Adrenal gland (tissue), 12 donors: ENCODE measurements around the gene SLC25A11. TPM values are rescaled to one million over a fixed set of nuclear protein-coding genes. Genes with fewer than 3 reads are reported as not detected.
A peak's percentile ranks its signal among the peaks of the same experiment; 100 is the strongest.

Source experiments
- DNase-seq, 7 donors: peaks; one replicate each; pipeline ENCODE4 v3.0.0-alpha.2; 2019 to 2020
- H3K27ac ChIP-seq, 5 donors: fragments of 200-600 bp; sonication (generic) in 4 of 5; 1 replicate in 3 of 5; 2 replicates in 2 of 5; pipeline versions ENCODE4 v1.5.1 to v1.8.0; 2016 to 2020; ENCODE audit warnings: mild to moderate bottlenecking in 1 of 5
- H3K27me3 ChIP-seq: fragments of 200-600 bp; 2 replicates; pipeline ENCODE4 v1.8.0; 2021
- H3K36me3 ChIP-seq, 2 donors: fragments of 200-600 bp; replicated peaks in 1 of 2; 1 replicate in 1 of 2; 2 replicates in 1 of 2; pipeline versions ENCODE4 v1.5.1 to v1.8.0; 2018 to 2022
- H3K4me1 ChIP-seq, 2 donors: fragments of 200-600 bp; replicated peaks in 1 of 2; 1 replicate in 1 of 2; 2 replicates in 1 of 2; pipeline versions ENCODE4 v1.5.1 to v1.8.0; 2018 to 2021
- H3K4me3 ChIP-seq, 4 donors: fragments of 200-600 bp; sonication (generic) in 3 of 4; one replicate each; pipeline ENCODE4 v1.5.1; 2016 to 2018
- H3K9me3 ChIP-seq, 3 donors: fragments of 200-600 bp; sonication (generic) in 1 of 3; replicated peaks in 1 of 3; 1 replicate in 2 of 3; 2 replicates in 1 of 3; pipeline versions ENCODE4 v1.5.1 to v1.8.0; 2016 to 2021
- CTCF ChIP-seq, 6 experiments: fragments of 450-650 bp in 4 of 6; fragments of 200-600 bp in 2 of 6; sonication (generic) in 1 of 6; IDR thresholded peaks; 1 replicate in 5 of 6; 2 replicates in 1 of 6; pipeline versions ENCODE4 v1.5.1 to v1.8.0; 2016 to 2021; ENCODE audit warnings: antibody characterized with exemption in 6 of 6, mild to moderate bottlenecking in 2 of 6, moderate library complexity in 1 of 6
- POLR2A ChIP-seq, 2 donors: fragments of 450-650 bp; IDR thresholded peaks; one replicate each; pipeline ENCODE4 v1.6.1; 2017; ENCODE audit warnings: antibody characterized with exemption in 2 of 2, mild to moderate bottlenecking in 2 of 2, moderate library complexity in 1 of 2
- WGBS, 4 donors: extraction: QIAGEN DNeasy Blood & Tissue Kit in 2 of 4; methylation state at CpG; one replicate each; pipeline versions ENCODE4 v1.1.5 to v1.1.7; 2013 to 2017; 5-methylcytosine and 5-hydroxymethylcytosine counted together
- intact Hi-C, 2 donors: fragments of 100-400 bp; cut with DNase I; formaldehyde crosslinking; loops; one replicate each; pipeline versions ENCODE4 v1.14.1 to v1.15.0; 2022 to 2023
- polyA plus RNA-seq, 3 donors: library from polyadenylated mRNA; stranded (reverse); fragments of 200-250 nt in 2 of 3; fragments of 350-450 nt in 1 of 3; fragmentation: Illumina TruSeq in 1 of 3; extraction: RNeasy Lipid Tissue Mini Kit (QIAGEN cat#74804) in 1 of 3; gene quantifications; one replicate each; pipeline ENCODE4 v1.2.3, GENCODE V29; 2013 to 2014
- total RNA-seq, 9 donors: library from RNA; depleted of rRNA in 4 of 9; stranded (reverse); fragments of >200 nt in 4 of 9; fragments of 120-200 nt in 1 of 9; fragmentation: NEBNext Ultra II Directional in 1 of 9; extraction: Animal tissue kit (Norgen Biotek cat#: 25700) in 1 of 9; gene quantifications; one replicate each; pipeline versions ENCODE4 v1.1.0 to v1.2.4, GENCODE V29; 2013 to 2023
- donor health status: healthy with polysubstance abuse.
- donor health status: Bipolar disorder and iron deficiency.
- donor health status: DM: yes; HTN: yes; CAD: no.
- donor health status: DM: no; HTN: no; CAD: no.
- donor health status: DM: no; HTN: no; CAD: no.
- donor health status: DM: yes; HTN: yes; CAD: no.

Gene SLC25A11
- total and polyA plus RNA-seq, 12 donors, result 37.8 to 77.7 (median 66.7) TPM

GRCh38 chr17:4946312-4946976 is 6.6 kb upstream of the SLC25A11 start:
- peaks cover 32 to 46% of the 10 kb centered on the region in 2 donors for H3K4me1 ChIP-seq
- H3K27me3 ChIP-seq, result no peaks in the 10 kb centered on the region
- intact Hi-C loops, result no loop called here
- peak overlapping the region in 3 of 5 donors; percentile 75 to 99 (median 92) for H3K27ac ChIP-seq
- H3K36me3 ChIP-seq, result peaks cover 0 to 49% of the 10 kb centered on the region in 2 donors
- 28 to 36% (median 29%) methylated on average over 12 to 16 of the region's 16 CpGs for WGBS, 4 donors
- TF ChIP-seq POLR2A (IDR thresholded peaks at IDR 0.05) (no peak), CTCF (IDR thresholded peaks at IDR 0.05) (no peak)
- peak overlapping the region in 1 of 4 donors; percentile 85 for H3K4me3 ChIP-seq
- H3K9me3 ChIP-seq, result no peaks in the 10 kb centered on the region
- DNase-seq, result peak in 1 of 7 donors; percentile 25

GRCh38 chr17:4945944-4946280 is 6.1 kb upstream of the SLC25A11 start:
- peaks cover 37 to 52% of the 10 kb centered on the region in 2 donors for H3K4me1 ChIP-seq
- H3K27ac ChIP-seq, result peak overlapping the region in 3 of 5 donors; percentile 53 to 99 (median 75)
- 26 to 42% (median 38%) methylated on average over 4 of the region's 4 CpGs for WGBS, 4 donors

GRCh38 chr17:4945176-4945943 is 5.5 kb upstream of the SLC25A11 start:
- Histone ChIP-seq H3K36me3 (peaks cover 0 to 49% of the 10 kb centered on the region in 2 donors), H3K27ac (peak overlapping the region in 4 of 5 donors; percentile 42 to 75 (median 60)), H3K27me3 (no peaks in the 10 kb centered on the region), H3K9me3 (no peaks in the 10 kb centered on the region), H3K4me1 (peaks cover 32 to 51% of the 10 kb centered on the region in 2 donors), H3K4me3 (no peak overlapping the region)
- intact Hi-C loops, result no loop called here
- peak; percentile 75 to 92 (median 88) for DNase-seq
- peak in 1 of 2 donors; percentile 16 for TF ChIP-seq POLR2A (IDR thresholded peaks at IDR 0.05)
- no peak for TF ChIP-seq CTCF (IDR thresholded peaks at IDR 0.05)
- WGBS, 4 donors, result 25 to 37% (median 34%) methylated on average over 7 of the region's 7 CpGs

More at GRCh38 chr17:4945944-4946280, 6.1 kb upstream of the SLC25A11 start:
- no peaks in the 10 kb centered on the region for H3K27me3 ChIP-seq
- no peak for DNase-seq
- intact Hi-C loops, result no loop called here
- peak overlapping the region in 1 of 4 donors; percentile 85 for H3K4me3 ChIP-seq
- TF ChIP-seq POLR2A (IDR thresholded peaks at IDR 0.05) (no peak), CTCF (IDR thresholded peaks at IDR 0.05) (no peak)
- peaks cover 0 to 49% of the 10 kb centered on the region in 2 donors for H3K36me3 ChIP-seq
- no peaks in the 10 kb centered on the region for H3K9me3 ChIP-seq

DNA sequence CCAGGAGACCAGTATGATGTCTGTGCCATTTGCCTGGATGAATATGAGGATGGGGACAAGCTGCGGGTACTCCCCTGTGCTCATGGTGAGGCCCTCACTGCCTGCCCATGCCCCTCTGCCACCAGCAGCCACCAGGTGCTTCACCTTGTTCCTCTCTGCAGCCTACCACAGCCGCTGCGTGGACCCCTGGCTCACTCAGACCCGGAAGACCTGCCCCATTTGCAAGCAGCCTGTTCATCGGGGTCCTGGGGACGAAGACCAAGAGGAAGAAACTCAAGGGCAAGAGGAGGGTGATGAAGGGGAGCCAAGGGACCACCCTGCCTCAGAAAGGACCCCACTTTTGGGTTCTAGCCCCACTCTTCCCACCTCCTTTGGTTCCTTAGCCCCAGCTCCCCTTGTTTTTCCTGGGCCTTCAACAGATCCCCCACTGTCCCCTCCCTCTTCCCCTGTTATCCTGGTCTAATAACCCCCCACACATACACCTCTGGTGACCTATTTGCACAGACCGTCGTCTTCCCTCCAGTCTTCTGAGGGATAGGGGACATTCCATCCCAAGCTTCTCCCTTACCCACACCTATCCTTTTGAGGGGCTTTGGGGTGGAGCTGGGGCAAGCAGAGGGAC is 4.8 kb upstream of the SLC25A11 start:
- WGBS, 4 donors, result 33 to 61% (median 52%) methylated on average over 4 to 8 of the region's 8 CpGs
- Histone ChIP-seq H3K9me3 (no peaks in the 10 kb centered on the region), H3K4me1 (peaks cover 28 to 46% of the 10 kb centered on the region in 2 donors), H3K27ac (peak overlapping the region; percentile 19 to 75 (median 53)), H3K27me3 (no peaks in the 10 kb centered on the region), H3K4me3 (no peak overlapping the region), H3K36me3 (peaks cover 0 to 49% of the 10 kb centered on the region in 2 donors)
- TF ChIP-seq POLR2A (IDR thresholded peaks at IDR 0.05), result no peak
- no peak for TF ChIP-seq CTCF (IDR thresholded peaks at IDR 0.05)
- no peak for DNase-seq
- intact Hi-C loops, result no loop called here
